Mucosa of rectum (tissue), 2 donors: ENCODE data around the gene LRRC63.
"Not testable (repeated sequence)": the region's sequence is repeated elsewhere in the genome, so short reads cannot be mapped to it uniquely, and the experiment has no call there.

Experiments used
- H3K27ac ChIP-seq, 2 donors: one replicate each; pipeline ENCODE4 v1.7.0; 2013; ENCODE audit warnings: inconsistent platforms in 2 of 2, low read depth in 2 of 2, low read length in 2 of 2
- H3K27me3 ChIP-seq, 2 donors: one replicate each; pipeline ENCODE4 v1.7.0; 2013; ENCODE audit warnings: low read length in 2 of 2; ENCODE audit not compliant: control insufficient read depth in 2 of 2, insufficient read depth in 2 of 2
- H3K36me3 ChIP-seq, 2 donors: one replicate each; pipeline ENCODE4 v1.7.0; 2013; ENCODE audit warnings: low read length in 2 of 2; ENCODE audit not compliant: control insufficient read depth in 2 of 2, insufficient read depth in 2 of 2
- H3K4me1 ChIP-seq, 2 donors: one replicate each; pipeline ENCODE4 v1.7.0; 2013; ENCODE audit warnings: low read length in 2 of 2, mild to moderate bottlenecking in 1 of 2; ENCODE audit not compliant: control insufficient read depth in 2 of 2, insufficient read depth in 2 of 2
- H3K4me3 ChIP-seq, 2 donors: one replicate each; pipeline ENCODE4 v1.7.0; 2013; ENCODE audit warnings: low read length in 2 of 2
- H3K9ac ChIP-seq, 2 donors: one replicate each; pipeline ENCODE4 v1.7.0; 2013; ENCODE audit warnings: low read length in 2 of 2, low read depth in 1 of 2, mild to moderate bottlenecking in 1 of 2
- H3K9me3 ChIP-seq, 2 donors: one replicate each; pipeline ENCODE4 v1.7.0; 2013; ENCODE audit warnings: low read length in 2 of 2; ENCODE audit not compliant: control insufficient read depth in 2 of 2
- donor health status: healthy.
- donor health status: Normal muscosa, but diverticular disease.

The LRRC63 gene

DNA sequence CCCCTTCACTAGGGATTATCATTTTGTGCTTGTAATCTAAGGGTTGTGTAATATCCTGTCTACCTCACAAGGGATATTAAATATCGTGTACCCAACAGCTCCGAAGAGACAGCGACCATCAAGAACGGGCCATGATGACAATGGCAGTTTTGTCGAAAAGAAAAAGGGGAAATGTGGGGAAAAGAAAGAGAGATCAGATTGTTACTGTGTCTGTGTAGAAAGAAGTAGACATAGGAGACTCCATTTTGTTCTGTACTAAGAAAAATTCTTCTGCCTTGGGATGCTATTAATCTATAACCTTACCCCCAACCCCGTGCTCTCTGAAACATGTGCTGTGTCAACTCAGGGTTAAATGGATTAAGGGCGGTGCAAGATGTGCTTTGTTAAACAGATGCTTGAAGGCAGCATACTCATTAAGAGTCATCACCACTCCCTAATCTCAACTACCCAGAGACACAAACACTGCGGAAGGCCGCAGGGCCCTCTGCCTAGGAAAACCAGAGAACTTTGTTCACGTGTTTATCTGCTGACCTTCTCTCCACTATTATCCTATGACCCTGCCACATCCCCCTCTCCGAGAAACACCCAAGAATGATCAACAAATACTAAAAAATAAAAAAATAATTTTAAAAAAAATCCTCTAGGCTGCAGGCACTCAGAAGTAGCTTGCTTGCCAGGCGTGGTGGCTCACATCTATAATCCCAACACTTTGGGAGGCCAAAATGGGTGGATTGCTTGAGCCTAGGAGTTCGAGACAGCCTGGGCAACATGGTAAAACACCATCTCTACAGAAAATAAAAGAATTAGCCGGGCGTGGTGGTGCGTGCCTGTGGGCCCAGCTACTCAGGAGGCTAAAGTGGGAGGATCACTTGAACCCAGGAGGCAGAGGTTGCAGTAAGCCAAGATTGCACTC, 72.4 kb downstream of the LRRC63 start:
- not testable (repeated sequence) for H3K9me3 ChIP-seq, H3K4me3 ChIP-seq, H3K4me1 ChIP-seq, H3K27me3 ChIP-seq, H3K9ac ChIP-seq, H3K27ac ChIP-seq, H3K36me3 ChIP-seq

DNA sequence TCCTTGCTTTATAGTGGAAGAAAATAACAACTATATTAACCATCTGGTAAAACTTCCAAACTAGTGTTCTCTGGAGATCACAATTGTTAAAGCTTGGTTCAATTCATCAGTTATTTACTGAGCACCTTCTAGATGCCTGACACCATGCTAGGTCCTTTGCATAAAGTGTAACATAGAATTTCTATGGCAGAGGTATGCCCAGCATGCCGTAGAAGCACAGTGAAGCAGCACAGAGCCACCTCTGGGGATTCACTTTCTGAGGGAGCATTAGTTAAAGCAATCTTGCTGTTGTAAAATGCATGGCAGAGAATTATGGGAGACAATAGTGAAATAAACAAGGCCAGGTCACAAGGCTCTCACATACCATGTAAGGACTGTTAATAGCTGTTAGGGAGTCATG, 75.2 kb downstream of the LRRC63 start:
- Histone ChIP-seq H3K27me3 (no peaks in the 10 kb centered on the region), H3K9me3 (no peaks in the 10 kb centered on the region), H3K36me3 (no peaks in the 10 kb centered on the region), H3K27ac (no peak overlapping the region), H3K9ac (no peak overlapping the region), H3K4me3 (no peak overlapping the region), H3K4me1 (no peaks in the 10 kb centered on the region)

GRCh38 chr13:46288570-46289259, 77.0 kb downstream of the LRRC63 start:
- Histone ChIP-seq H3K4me3 (no peak overlapping the region), H3K9me3 (no peaks in the 10 kb centered on the region), H3K36me3 (no peaks in the 10 kb centered on the region), H3K27ac (no peak overlapping the region), H3K27me3 (no peaks in the 10 kb centered on the region), H3K9ac (no peak overlapping the region), H3K4me1 (no peaks in the 10 kb centered on the region)

- Histone ChIP-seq H3K36me3 (no peaks in the 10 kb centered on the region), H3K9ac (no peak overlapping the region), H3K4me3 (no peak overlapping the region), H3K27ac (no peak overlapping the region), H3K9me3 (no peaks in the 10 kb centered on the region), H3K27me3 (no peaks in the 10 kb centered on the region), H3K4me1 (no peaks in the 10 kb centered on the region)
These were observed 77.7 kb downstream of the LRRC63 start for GRCh38 chr13:46289260-46289955.

DNA sequence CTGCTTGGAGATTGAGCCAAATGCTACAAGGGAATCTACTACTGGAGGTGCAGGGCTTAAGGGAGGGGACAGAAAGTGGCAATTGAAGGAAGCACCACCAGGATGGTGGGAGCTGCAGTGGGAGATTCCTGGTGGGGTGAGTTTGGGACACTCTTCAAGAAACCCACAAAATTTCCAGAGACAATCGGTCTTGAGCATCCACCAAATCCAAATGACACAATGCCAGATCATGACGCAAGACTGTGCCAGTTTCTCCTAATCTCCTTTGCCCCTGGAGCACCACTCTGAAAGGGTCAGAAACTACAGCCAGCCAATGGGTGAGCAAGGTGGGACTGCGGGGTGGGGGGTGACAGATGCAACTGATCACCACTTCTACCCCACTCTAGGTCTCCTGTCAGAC, 78.7 kb downstream of the LRRC63 start:
- H3K27ac ChIP-seq = no peak overlapping the region
- no peaks in the 10 kb centered on the region for H3K27me3 ChIP-seq
- no peak overlapping the region for H3K9ac ChIP-seq
- no peaks in the 10 kb centered on the region for H3K9me3 ChIP-seq
- no peaks in the 10 kb centered on the region for H3K36me3 ChIP-seq
- no peak overlapping the region for H3K4me3 ChIP-seq
- H3K4me1 ChIP-seq = no peaks in the 10 kb centered on the region

DNA sequence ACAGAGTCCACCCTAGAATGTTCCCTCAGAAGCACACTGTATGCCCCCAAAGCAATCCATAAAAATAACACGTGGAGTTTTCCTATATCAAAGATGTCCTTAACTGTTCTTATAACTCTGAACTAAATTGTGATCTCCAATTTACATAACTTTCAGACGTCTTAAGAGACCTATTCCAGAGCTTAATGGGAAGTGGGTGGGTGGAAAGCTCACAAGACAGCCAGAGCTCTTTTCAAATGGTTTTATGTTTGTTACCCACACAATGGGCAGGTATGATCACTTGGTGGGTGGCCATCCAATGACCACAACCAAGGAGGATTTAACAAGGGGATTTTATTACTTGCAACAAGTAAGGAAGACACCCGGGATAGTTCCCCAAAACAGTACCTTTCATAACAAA, 81.7 kb downstream of the LRRC63 start:
- H3K4me3 ChIP-seq = no peak overlapping the region
- H3K27ac ChIP-seq = no peak overlapping the region
- no peaks in the 10 kb centered on the region for H3K9me3 ChIP-seq
- no peaks in the 10 kb centered on the region for H3K27me3 ChIP-seq
- no peak overlapping the region for H3K9ac ChIP-seq
- H3K36me3 ChIP-seq = no peaks in the 10 kb centered on the region
- H3K4me1 ChIP-seq = no peaks in the 10 kb centered on the region

GRCh38 chr13:46295491-46296114, 83.9 kb downstream of the LRRC63 start:
- peak overlapping the region in 1 of 2 donors; percentile 22 for H3K4me3 ChIP-seq
- no peaks in the 10 kb centered on the region for H3K4me1 ChIP-seq
- H3K27me3 ChIP-seq = no peaks in the 10 kb centered on the region
- no peaks in the 10 kb centered on the region for H3K9me3 ChIP-seq
- no peak overlapping the region for H3K9ac ChIP-seq
- H3K36me3 ChIP-seq = no peaks in the 10 kb centered on the region
- peak overlapping the region in 1 of 2 donors; percentile 0 for H3K27ac ChIP-seq

DNA sequence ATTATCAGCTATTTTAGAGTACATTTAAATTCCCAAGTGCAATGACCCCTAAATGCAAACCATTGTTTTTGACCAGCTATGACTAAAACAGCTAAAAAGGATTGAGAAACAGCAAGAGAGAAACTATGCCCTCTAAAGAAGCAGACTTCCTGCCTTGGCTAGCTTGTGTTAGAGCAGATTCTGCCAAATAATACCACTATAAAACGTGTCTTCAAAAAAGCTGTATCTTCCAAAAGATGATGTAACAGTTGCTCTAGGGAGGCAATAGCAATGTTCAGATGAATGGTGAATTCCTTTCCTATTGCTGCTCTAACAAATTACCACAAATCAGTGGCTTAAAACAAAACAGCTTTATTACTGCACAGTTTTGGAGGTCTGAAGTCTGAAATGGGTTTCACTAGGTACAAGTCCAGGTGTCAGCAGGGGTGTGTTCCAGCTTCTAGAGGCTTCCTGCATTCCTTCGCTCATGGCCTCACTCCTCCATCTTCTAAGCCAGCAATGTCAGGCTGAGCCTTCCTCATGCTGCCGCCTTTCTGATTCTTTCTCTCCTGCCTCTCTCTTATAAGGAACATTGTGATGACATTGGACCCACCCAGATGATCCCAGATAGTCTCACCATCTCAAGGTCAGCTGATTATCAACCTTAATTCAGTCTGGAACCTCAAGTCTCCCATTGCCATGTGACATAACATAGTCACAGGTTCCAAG, 84.5 kb downstream of the LRRC63 start:
- Histone ChIP-seq H3K4me1 (no peaks in the 10 kb centered on the region), H3K4me3 (peak overlapping the region in 1 of 2 donors; percentile 22), H3K27me3 (no peaks in the 10 kb centered on the region), H3K27ac (peak overlapping the region in 1 of 2 donors; percentile 20), H3K9me3 (no peaks in the 10 kb centered on the region), H3K9ac (no peak overlapping the region), H3K36me3 (no peaks in the 10 kb centered on the region)

GRCh38 chr13:46296921-46297320, 85.2 kb downstream of the LRRC63 start:
- Histone ChIP-seq H3K27me3 (no peaks in the 10 kb centered on the region), H3K4me3 (no peak overlapping the region), H3K27ac (no peak overlapping the region), H3K4me1 (no peaks in the 10 kb centered on the region), H3K9me3 (no peaks in the 10 kb centered on the region), H3K36me3 (no peaks in the 10 kb centered on the region), H3K9ac (no peak overlapping the region)
